H7 (cell line): ENCODE measurements around the gene ZNF850. TPM values are rescaled to one million over a fixed set of nuclear protein-coding genes. Genes with fewer than 3 reads are reported as not detected.

ENCODE experiments used
- DNase-seq: peaks from one replicate; pipeline ENCODE4 v3.0.0; 2012
- H3K27me3 ChIP-seq: 2 replicates; pipeline ENCODE4 v1.6.0; 2011; ENCODE audit warnings: mild to moderate bottlenecking, low read length; ENCODE audit not compliant: control insufficient read depth, insufficient read depth
- H3K36me3 ChIP-seq: replicated peaks from 2 replicates; pipeline ENCODE4 v1.5.1; 2011; ENCODE audit warnings: low read length; ENCODE audit not compliant: control insufficient read depth, insufficient read depth
- H3K4me3 ChIP-seq: 2 replicates; pipeline ENCODE4 v1.5.1; 2011; ENCODE audit warnings: low read depth, mild to moderate bottlenecking, control low read depth, low read length, moderate library complexity; ENCODE audit not compliant: insufficient read depth
- total RNA-seq: library from RNA; depleted of rRNA; stranded (reverse); fragments of >200 nt; shearing (Covaris generic); gene quantifications from 2 replicates; pipeline ENCODE4 v1.2.3, GENCODE V29; 2014; rRNA removed

The ZNF850 gene
- total RNA-seq, 1 experiment from 2014 or later, result 6.1 TPM

GRCh38 chr19:36672368-36672767 is 100.2 kb downstream of the ZNF850 start:
- no peak for DNase-seq
- Histone ChIP-seq H3K4me3 (no peak overlapping the region), H3K36me3 (no peaks in the 10 kb centered on the region), H3K27me3 (no peaks in the 10 kb centered on the region)

GRCh38 chr19:36668646-36669045 is 104.0 kb downstream of the ZNF850 start:
- no peaks in the 10 kb centered on the region for H3K36me3 ChIP-seq
- H3K27me3 ChIP-seq, result no peaks in the 10 kb centered on the region
- no peak overlapping the region for H3K4me3 ChIP-seq
- DNase-seq, result no peak

GRCh38 chr19:36665832-36666231 is 106.8 kb downstream of the ZNF850 start:
- Histone ChIP-seq H3K27me3 (no peaks in the 10 kb centered on the region), H3K36me3 (no peaks in the 10 kb centered on the region), H3K4me3 (peak overlapping the region; percentile 76)
- DNase-seq, result no peak

Other genes starting within 250 kb of the ZNF850 start
- gene ZNF260, start 244.5 kb downstream of the ZNF850 start, total RNA-seq, result 15.8 and 21.5 TPM in 2 replicates
- gene ZNF529, start 199.5 kb downstream of the ZNF850 start, total RNA-seq, result 6.0 and 8.2 TPM in 2 replicates
- 6.2 and 14.1 TPM in 2 replicates for gene ZNF382, start 167.5 kb downstream of the ZNF850 start, total RNA-seq
- 5.3 and 5.9 TPM in 2 replicates for gene ZNF461, start 106.0 kb downstream of the ZNF850 start, total RNA-seq
- 5.5 and 12.3 TPM in 2 replicates for gene ZNF567, start 85.2 kb downstream of the ZNF850 start, total RNA-seq
- 1.8 and 3.0 TPM in 2 replicates for gene ZNF790, start 65.6 kb upstream of the ZNF850 start, total RNA-seq
- gene ZNF345, start 78.1 kb upstream of the ZNF850 start, total RNA-seq, result 3.0 and 3.3 TPM in 2 replicates
- gene ZNF829, start 143.5 kb upstream of the ZNF850 start, total RNA-seq, result not detected in 2 replicates
- gene ZNF568, start 143.5 kb upstream of the ZNF850 start, total RNA-seq, result 0.24 and 0.70 TPM in 2 replicates